HCT116 (cell line): ENCODE measurements around the gene SHC1. TPM values are rescaled to one million over a fixed set of nuclear protein-coding genes. Genes with fewer than 3 reads are reported as not detected.

Experiments used
- ATAC-seq: fragments of 200-7000 bp; cut with Tn5 transposase; 2 replicates; pipeline ENCODE4 v1.9.1; 2020; ENCODE audit warnings: mild to moderate bottlenecking, moderate library complexity
- BruUV-seq: library from RNA; stranded (reverse); fragments of 400-500 nt; replicated peaks from 2 replicates; lab custom pipeline; 2021; lab: Mats Ljungman, UMichigan
- CTCF ChIA-PET: fragments of 300-600 bp; sonication (Branson Sonifier 250); formaldehyde crosslinking; loops from one replicate; lab custom pipeline; 2021; ENCODE audit warnings: antibody characterized with exemption; lab: Charles Lee
- POLR2A ChIA-PET: fragments of 300-600, 350-600 bp; sonication (Branson Sonifier 250); formaldehyde crosslinking; loops from one replicate; lab custom pipeline; 2021; ENCODE audit warnings: antibody characterized with exemption; lab: Charles Lee
- RAD21 ChIA-PET, 2 experiments: fragments of 300-600 bp; sonication (Branson Sonifier 250); formaldehyde crosslinking; loops; one replicate each; lab custom pipeline; 2023; ENCODE audit warnings: low total read pairs in 2 of 2; ENCODE audit not compliant: uncharacterized antibody in 2 of 2, unreplicated experiment in 2 of 2, low non-redundant PET in 1 of 2; lab: Charles Lee
- DNase-seq: peaks from one replicate; pipeline ENCODE4 v3.0.0-alpha.2; 2010; ENCODE audit warnings: low read depth, low spot score
- H2AFZ ChIP-seq: fragments of 200-600 bp; shearing (Covaris generic), sonication (generic); 2 replicates; pipeline ENCODE4 v1.6.1; 2017; ENCODE audit warnings: low read depth, mixed run types, mixed read lengths, antibody characterized with exemption, low read length; ENCODE audit not compliant: poor library complexity, severe bottlenecking
- H3K27ac ChIP-seq: 2 replicates; pipeline ENCODE4 v1.5.1; 2012; ENCODE audit warnings: low read depth, low read length
- H3K27me3 ChIP-seq: fragments of 200-600 bp; sonication (generic); 2 replicates; pipeline ENCODE4 v1.6.1; 2016; ENCODE audit warnings: mixed run types, low read length, mixed read lengths; ENCODE audit not compliant: insufficient read depth
- H3K36me3 ChIP-seq, 2 experiments: fragments of 200-500 bp in 1 of 2; fragments of 200-600 bp in 1 of 2; sonication (Bioruptor generic) in 1 of 2; sonication (generic) in 1 of 2; 2 replicates each; pipeline versions ENCODE4 v1.5.1 to v1.6.1; 2014 to 2016; ENCODE audit warnings: low read length in 2 of 2, inconsistent platforms in 1 of 2, mixed read lengths in 1 of 2, mixed run types in 1 of 2; ENCODE audit not compliant: insufficient read depth in 2 of 2, control insufficient read depth in 1 of 2
- H3K4me1 ChIP-seq, 2 experiments: fragments of 200-600 bp in 1 of 2; sonication (generic) in 1 of 2; 2 replicates each; pipeline versions ENCODE4 v1.5.1 to v1.6.1; 2012 to 2017; ENCODE audit warnings: low read length in 2 of 2, inconsistent platforms in 1 of 2, mild to moderate bottlenecking in 1 of 2, mixed read lengths in 1 of 2, mixed run types in 1 of 2, moderate library complexity in 1 of 2; ENCODE audit not compliant: insufficient read depth in 2 of 2, control insufficient read depth in 1 of 2
- H3K4me2 ChIP-seq: fragments of 200-600 bp; sonication (generic); 2 replicates; pipeline ENCODE4 v1.6.1; 2017; ENCODE audit warnings: mixed run types, low read length, mixed read lengths
- H3K4me3 ChIP-seq, 2 experiments: fragments of 200-600 bp in 1 of 2; sonication (generic) in 1 of 2; replicated peaks in 1 of 2; 2 replicates each; pipeline ENCODE4 v1.5.1; 2011 to 2016; ENCODE audit warnings: low read length in 2 of 2, control low read depth in 1 of 2, low read depth in 1 of 2, mild to moderate bottlenecking in 1 of 2, mixed read lengths in 1 of 2, mixed run types in 1 of 2
- H3K79me2 ChIP-seq: fragments of 200-600 bp; sonication (generic); 2 replicates; pipeline ENCODE4 v1.6.1; 2017; ENCODE audit warnings: mild to moderate bottlenecking, mixed run types, low read length, moderate library complexity, mixed read lengths; ENCODE audit not compliant: insufficient read depth
- H3K9ac ChIP-seq: fragments of 200-600 bp; sonication (generic); 2 replicates; pipeline ENCODE4 v1.6.1; 2016; ENCODE audit warnings: low read length, mixed read lengths
- H3K9me2 ChIP-seq: fragments of 200-600 bp; sonication (generic), shearing (Covaris generic); 2 replicates; pipeline ENCODE4 v1.6.1; 2017; ENCODE audit warnings: mixed run types, mild to moderate bottlenecking, moderate library complexity; ENCODE audit not compliant: insufficient read depth
- H3K9me3 ChIP-seq, 2 experiments: fragments of 200-500 bp in 1 of 2; fragments of 200-600 bp in 1 of 2; sonication (Bioruptor generic) in 1 of 2; sonication (generic) in 1 of 2; 2 replicates each; pipeline ENCODE4 v1.6.1; 2014 to 2017; ENCODE audit warnings: low read length in 2 of 2, mixed read lengths in 2 of 2, inconsistent platforms in 1 of 2, low read depth in 1 of 2, mild to moderate bottlenecking in 1 of 2, mixed run types in 1 of 2, moderate library complexity in 1 of 2; ENCODE audit not compliant: control insufficient read depth in 1 of 2, insufficient read depth in 1 of 2
- H4K20me1 ChIP-seq: fragments of 200-600 bp; sonication (generic), shearing (Covaris generic); 2 replicates; pipeline ENCODE4 v1.6.1; 2017; ENCODE audit warnings: mixed run types, mild to moderate bottlenecking, moderate library complexity; ENCODE audit not compliant: insufficient read depth
- CBX3 ChIP-seq: IDR thresholded peaks from 2 replicates; pipeline ENCODE4 v1.6.1; 2012; ENCODE audit warnings: low read depth
- EGR1 ChIP-seq: IDR thresholded peaks from 2 replicates; pipeline ENCODE4 v1.6.1; 2012; ENCODE audit warnings: low read depth
- ELF1 ChIP-seq: IDR thresholded peaks from 2 replicates; pipeline ENCODE4 v1.6.1; 2012; ENCODE audit warnings: low read depth, borderline replicate concordance
- EZH2phosphoT487 ChIP-seq: fragments of 200-600 bp; IDR thresholded peaks from 2 replicates; pipeline ENCODE4 v1.6.1; 2018; ENCODE audit warnings: antibody characterized with exemption, borderline replicate concordance
- JUND ChIP-seq: IDR thresholded peaks from 2 replicates; pipeline ENCODE4 v1.6.1; 2012
- TCF7L2 ChIP-seq: IDR thresholded peaks from 2 replicates; pipeline ENCODE4 v1.7.0; 2011; ENCODE audit warnings: borderline replicate concordance, inconsistent platforms; ENCODE audit not compliant: insufficient read depth, insufficient read length; ENCODE audit errors: extremely low read depth
- intact Hi-C: fragments of 100-400 bp; cut with micrococcal nuclease; formaldehyde crosslinking; loops from 2 replicates; pipeline ENCODE4 v1.10.0; 2022
- total RNA-seq: library from RNA; stranded (reverse); gene quantifications from one replicate; pipeline ENCODE4 v1.2.1, GENCODE V29; 2021; ENCODE audit not compliant: unreplicated experiment
- TF ChIP-seq, protein P1 (sequence below): IDR thresholded peaks from 2 replicates; pipeline ENCODE4 v1.6.1; 2011; ENCODE audit warnings: mild to moderate bottlenecking, low read length, moderate library complexity; ENCODE audit not compliant: insufficient replicate concordance; ENCODE audit errors: extremely low read depth

The SHC1 gene
- total RNA-seq, 1 experiment from 2014 or later = 148 TPM

DNA sequence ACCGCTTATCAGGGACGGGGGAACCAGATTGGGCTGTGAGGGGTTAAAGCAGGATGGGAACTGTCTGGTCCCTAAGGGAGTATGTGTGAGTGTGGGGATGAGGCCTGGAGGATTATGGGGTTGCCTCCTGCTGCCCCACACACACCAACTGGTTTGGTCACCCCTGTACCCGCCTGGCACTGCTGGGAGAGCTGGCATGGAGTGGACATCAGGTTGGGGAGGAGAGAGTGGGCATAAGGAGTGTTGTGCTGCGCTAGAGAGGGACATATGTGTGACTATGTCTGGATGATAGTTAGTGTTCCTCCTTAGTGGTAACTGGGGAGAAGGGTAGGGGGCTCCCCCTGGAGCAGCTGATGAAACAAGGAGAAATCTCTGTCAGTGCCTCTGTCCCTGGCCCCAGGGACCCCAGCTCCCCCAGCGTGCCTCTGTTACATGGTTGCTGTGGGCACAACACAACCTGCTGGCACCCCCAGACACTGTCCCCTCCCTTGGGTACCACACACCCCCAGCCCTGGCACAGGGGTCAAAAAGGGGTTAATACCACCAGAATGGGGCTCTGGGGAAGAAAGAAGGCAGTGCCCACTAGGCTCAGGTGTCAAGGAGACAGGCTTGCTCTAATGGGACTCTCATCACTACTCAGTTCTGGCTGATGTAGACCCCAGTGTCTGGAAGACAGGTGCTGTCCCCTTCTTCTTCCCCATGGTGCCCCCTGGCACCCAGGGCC lies 34.0 kb upstream of the SHC1 start:
- TSS peak; percentile 37 for BruUV-seq
- Histone ChIP-seq H3K9me3 (no peaks in the 10 kb centered on the region), H3K9me2 (no peaks in the 10 kb centered on the region), H3K4me3 (peak overlapping the region; percentile 97 to 98), H3K4me2 (peak overlapping the region; percentile 80), H3K79me2 (peaks cover 65% of the 10 kb centered on the region), H3K9ac (peak overlapping the region; percentile 93), H3K27me3 (no peaks in the 10 kb centered on the region)
- POLR2A ChIA-PET = interaction anchor here (1.0 to 1.5 kb wide), 2 partner anchors 13 to 32 kb away, joined by 3 to 6 read pairs; no protein-coding TSS in a partner anchor
- intact Hi-C loops = loop anchor here (5.0 kb wide), 1 partner anchor 48 kb away; the partner anchor contains the start of gene ADAM15
- CTCF ChIA-PET = interaction anchor here (1.2 to 2.3 kb wide), 2 partner anchors 12 to 47 kb away, joined by 3 to 7 read pairs; partner anchors contain the start of gene ADAM15
- ATAC-seq = no peak
- TF ChIP-seq, protein P1, sequence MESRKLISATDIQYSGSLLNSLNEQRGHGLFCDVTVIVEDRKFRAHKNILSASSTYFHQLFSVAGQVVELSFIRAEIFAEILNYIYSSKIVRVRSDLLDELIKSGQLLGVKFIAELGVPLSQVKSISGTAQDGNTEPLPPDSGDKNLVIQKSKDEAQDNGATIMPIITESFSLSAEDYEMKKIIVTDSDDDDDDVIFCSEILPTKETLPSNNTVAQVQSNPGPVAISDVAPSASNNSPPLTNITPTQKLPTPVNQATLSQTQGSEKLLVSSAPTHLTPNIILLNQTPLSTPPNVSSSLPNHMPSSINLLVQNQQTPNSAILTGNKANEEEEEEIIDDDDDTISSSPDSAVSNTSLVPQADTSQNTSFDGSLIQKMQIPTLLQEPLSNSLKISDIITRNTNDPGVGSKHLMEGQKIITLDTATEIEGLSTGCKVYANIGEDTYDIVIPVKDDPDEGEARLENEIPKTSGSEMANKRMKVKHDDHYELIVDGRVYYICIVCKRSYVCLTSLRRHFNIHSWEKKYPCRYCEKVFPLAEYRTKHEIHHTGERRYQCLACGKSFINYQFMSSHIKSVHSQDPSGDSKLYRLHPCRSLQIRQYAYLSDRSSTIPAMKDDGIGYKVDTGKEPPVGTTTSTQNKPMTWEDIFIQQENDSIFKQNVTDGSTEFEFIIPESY = no peak
- TF ChIP-seq EZH2phosphoT487 (no peak), TCF7L2 (no peak), CBX3 (no peak), ELF1 (no peak), JUND (no peak), EGR1 (no peak)
- TF ChIP-seq, all 23 proteins: peak for 0
- H3K4me1 ChIP-seq = peaks cover 11 to 66% of the 10 kb centered on the region in 2 experiments
- H4K20me1 ChIP-seq = no peaks in the 10 kb centered on the region
- H3K36me3 ChIP-seq = peaks cover 0 to 2% of the 10 kb centered on the region in 2 experiments; a peak in 2 of 4 replicates
- peak overlapping the region; percentile 97 for H3K27ac ChIP-seq
- no peak for DNase-seq
- RAD21 ChIA-PET = no interaction called here
- no peak overlapping the region for H2AFZ ChIP-seq
